ENCODE data around the gene CCDC102A.
A peak's percentile ranks its signal among the peaks of the same experiment; 100 is the strongest.

Gene CCDC102A

DNA sequence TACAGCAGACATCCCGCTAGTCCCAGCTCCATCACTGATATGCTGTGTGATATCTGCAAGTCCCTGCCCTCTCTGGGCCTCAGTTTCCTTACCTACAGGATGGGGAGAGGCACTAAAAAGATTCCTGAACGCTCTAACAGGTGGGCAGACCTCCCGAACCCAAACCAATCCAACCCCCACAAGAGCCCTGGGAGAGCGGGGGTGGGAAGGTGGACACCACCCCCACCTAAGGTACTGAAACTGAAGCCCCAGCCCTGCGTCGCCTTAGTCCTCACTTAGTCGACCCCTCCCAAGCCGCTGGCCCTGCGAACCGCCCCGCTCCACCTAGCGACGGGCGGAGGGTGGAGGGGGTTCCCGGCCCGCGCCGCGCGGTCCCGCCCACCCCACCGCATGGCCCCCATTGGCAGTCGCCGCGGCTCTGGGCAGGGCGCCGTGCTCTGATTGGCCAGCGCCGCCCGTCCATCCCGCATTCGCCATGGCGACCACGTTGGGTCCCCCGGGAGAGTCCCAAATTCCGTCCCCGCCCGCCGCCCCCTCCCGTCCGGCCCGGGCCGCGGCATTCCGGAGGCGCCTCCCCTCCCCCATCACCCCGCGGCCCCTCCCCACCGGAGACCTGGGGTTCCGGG, 578 bp downstream of the CCDC102A start:
- DNase-seq = peak; percentile 96

DNA sequence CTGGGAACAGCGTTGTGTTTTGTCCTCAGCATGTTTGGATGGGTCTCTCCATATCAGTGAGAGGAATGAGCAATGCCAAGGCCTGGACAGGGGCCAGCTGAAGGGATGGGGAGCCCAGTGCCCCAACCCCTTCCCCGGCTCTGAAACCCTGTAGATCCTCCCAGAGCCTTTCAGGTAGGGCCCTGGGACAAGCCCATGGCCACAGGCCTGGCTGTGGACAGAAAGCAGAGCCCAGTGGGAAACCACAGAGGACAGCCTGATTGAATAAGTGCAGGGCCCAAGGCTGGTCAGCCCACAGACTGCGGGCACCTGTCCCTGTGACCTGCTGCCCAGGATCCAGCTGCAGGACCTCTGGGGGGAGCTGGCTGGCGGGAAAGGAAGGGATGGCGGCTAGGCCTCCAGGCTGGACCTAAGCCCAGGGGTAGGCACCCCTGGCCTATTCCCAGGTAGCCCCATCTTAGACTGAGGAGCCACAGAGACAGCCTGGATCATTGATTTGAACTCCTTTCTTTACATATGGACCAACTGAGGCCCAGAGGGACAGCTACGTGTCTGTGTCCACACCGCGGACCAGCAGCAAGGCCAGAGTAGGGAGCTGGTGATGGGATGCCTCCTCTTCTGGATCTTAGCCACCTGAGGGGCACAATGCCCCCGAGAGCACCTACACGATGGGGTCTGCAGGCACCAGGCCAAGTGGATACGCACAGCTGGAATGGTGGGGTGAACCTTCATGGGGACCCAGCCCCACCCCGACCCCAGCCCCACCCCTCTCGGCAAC, 1.3 kb downstream of the CCDC102A start:
- DNase-seq = peak; percentile 46

DNA sequence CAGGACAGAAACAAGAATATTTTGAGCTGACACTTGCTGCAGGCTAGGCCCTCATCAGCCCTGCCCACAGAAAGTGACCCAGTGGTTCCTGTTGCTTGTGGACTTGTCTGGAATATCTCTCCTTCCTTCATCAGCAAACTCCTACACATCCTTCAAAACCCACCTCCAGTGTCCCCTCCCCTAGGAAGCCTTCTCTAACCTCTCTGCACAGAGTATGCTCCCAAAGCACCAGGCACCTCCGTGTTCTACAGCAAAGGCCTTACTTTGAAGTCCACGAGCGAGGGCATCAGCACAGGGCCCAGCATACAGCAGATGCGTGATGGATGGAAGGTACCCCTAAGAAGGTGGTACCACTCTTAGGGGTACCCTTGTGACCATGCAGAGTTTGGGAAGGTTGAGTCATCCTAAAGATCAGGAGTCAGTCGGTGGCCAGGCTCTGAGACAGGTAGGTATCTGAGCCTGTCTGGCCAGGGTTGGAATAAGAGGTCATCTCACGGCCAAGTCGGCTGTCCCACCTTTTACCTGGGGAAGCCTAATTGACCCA, 2.0 kb downstream of the CCDC102A start:
- no peak for DNase-seq

DNA sequence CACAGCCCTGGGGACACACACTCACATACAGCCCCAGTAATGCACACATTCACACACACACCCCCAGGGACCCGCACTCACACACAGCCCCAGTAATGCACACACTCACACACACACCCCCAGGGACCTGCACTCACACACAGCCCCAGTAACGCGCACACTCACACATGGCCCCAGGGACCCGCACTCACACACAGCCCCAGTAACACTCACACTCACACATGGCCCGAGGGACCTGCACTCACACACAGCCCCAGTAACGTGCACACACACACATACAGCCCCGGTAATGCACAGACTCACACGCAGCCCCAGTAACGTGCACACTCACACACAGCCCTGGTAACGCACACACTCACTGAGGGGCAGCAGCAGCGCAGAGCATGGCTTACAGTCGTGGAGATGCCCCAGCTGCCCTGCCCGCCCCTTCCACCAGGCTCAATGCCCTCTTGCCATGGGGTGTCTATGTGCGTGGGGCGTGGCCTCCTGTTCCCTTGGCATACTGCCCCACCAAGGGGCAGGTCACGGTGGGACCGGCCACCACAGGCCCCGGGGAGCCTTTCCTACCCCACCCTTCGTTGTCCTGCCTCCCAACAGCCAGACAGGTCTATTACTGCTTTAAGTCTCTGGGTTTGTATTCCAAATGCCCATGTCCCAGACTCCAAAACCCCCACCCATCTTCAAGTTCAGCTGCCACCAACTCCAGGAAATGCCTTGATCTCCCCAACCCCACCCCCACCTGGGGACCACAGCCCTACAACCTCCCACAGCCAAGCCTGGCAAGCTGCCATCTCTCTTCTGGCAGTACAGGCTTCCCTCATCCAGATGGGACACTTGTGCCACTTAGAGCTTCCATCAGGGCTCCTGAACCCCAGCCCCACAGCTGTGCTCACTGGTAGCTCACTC, 2.7 kb downstream of the CCDC102A start:
- peak; percentile 44 for DNase-seq

DNA sequence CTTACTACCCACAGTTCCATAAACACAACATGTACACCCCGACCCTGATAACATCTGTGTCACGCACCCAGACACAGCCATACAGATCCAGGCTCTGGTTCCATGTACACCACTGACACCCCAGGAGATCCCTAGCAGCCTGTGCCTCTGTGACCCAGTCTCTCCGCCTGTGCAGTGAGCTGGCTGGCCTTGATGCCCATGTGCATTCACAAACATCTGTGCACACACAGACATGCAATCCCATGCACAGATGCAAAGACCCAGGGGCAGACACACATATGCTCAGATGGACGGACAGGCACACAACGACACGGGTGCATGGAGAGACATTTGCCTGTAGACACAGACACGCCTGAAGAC, 4.1 kb downstream of the CCDC102A start:
- no peak for DNase-seq

DNA sequence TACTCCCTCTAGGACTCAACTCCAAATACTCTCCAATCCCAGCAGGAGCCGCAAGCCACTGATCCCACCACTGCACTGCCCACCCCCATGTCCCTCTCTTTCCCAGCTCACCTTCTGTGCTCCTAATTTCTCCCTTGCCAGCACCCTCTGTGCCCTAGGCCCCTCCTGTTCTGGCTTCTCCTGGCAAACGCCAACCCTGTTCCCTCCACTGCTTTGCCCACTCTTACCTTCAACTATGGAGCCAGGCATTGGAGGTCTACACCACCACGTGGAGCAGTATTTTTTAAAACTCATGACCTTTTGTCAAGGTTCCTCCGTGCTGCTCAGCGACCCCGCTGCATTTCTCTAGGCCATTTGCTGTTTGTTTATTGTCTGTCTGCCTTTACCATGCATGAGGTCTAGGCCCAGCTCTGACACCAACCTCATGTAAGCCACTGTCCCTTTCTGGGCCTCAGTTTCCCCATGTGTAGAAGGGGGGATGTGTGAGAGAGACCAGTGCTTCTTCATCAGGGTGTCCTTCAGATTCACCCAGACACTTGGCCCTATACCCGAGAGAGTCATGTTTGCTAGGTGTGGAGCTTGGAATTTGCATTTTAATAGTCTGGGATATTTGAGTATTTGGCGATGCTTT, 4.6 kb downstream of the CCDC102A start:
- DNase-seq = no peak

DNA sequence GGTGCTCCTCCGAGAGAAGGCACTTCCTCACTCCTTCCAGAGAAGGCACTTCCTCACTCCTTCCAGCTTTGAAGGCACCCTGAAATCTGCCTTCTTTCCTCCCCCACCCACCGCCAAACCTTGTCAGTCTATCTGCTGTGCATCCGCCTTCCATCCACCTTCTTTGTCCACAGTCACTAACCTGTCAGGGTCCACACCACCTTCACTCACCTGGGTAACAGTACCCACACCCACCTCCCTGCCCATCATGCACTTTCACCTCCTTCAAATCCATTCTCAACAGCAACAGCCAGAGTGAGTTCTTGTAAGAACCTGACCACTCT, 5.2 kb downstream of the CCDC102A start:
- DNase-seq = peak; percentile 13

DNA sequence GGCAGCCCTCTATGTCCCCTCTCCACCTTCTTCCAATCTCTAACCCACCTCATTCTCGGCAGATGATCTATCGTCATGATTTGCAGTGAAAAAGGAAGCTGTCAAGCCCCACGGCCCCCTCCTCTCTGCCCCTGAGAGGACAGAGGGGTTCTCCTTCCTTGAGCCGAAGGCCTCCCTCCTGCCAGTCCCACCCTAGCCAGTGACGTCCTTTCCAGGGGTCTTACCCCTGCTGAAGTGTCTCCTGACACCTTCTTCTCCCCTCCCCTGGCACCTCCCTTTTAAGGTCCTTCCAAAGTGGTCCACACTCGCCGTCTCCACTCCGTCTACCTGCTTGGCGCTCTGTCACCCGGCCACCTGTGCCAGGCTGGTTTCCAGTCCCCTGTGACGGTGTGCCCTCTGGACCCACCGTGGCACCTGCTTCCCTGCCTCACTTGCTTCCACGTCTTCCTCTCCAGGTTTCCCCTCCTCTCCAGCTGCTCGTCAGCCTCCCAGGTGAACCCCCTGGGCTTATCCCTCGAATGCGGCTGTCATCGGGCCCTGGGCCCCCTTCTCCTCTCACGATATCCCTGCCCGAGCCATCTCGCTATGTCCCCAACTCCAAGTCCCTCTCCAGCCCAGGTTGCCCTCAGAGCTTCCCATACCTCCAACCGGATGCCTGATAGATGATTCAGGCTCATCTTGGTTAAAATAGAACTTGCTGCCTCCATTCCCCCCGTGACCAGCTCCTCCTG, 5.7 kb downstream of the CCDC102A start:
- DNase-seq = peak; percentile 27

DNA sequence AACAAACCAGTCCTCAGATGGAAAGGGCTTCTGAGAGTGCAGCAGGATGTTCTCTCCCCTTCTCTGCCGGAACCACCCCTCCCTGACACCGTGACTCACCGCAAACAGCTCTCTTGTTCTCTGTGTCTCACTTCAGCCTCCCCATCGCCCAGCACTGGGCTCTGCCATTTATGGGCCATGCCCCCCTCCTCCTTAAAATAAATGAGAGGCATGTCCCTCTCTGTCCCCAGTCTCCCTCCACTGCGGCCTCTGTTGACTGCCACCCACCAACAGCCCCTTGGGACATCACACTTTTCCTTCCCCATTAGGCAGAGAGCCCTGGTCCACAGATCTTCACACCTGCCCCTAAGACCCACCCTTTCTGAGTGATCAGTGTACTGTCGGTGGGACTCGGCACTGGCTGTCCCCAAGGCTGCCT, 6.3 kb downstream of the CCDC102A start:
- peak; percentile 50 for DNase-seq

DNA sequence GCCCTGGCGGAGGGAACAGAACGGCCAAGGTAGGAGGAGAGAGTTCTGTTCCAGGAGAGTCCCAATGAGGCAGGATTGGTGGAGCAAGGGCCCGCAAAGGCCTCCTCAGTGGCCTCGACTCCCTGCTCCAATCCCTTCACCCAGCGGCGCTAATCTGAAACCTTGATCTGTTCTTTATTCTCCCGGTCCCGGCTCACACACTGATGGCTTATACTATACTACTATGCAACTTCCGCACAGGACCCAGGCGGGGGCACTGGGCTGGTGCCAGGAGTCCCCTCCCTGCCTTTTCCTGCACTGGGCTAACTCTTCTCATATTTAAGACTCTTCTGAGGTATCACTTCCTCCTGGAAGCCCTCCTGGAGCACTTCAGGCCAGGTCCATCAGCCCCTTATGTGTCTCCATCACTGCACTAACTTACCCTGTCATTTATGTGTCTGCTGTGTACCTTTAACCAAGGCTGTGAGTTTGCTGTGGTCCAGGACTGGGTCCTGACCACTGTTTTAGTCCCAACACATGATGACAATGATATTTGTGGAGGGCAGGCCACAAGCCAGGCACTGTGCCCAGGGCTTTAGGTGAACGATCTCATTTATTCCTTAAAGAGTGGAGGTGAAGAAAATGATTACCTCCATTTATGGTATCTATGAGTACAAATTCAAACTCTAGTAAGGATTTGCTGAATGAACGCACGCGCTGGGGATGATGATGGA, 6.8 kb downstream of the CCDC102A start:
- peak; percentile 34 for DNase-seq

DNA sequence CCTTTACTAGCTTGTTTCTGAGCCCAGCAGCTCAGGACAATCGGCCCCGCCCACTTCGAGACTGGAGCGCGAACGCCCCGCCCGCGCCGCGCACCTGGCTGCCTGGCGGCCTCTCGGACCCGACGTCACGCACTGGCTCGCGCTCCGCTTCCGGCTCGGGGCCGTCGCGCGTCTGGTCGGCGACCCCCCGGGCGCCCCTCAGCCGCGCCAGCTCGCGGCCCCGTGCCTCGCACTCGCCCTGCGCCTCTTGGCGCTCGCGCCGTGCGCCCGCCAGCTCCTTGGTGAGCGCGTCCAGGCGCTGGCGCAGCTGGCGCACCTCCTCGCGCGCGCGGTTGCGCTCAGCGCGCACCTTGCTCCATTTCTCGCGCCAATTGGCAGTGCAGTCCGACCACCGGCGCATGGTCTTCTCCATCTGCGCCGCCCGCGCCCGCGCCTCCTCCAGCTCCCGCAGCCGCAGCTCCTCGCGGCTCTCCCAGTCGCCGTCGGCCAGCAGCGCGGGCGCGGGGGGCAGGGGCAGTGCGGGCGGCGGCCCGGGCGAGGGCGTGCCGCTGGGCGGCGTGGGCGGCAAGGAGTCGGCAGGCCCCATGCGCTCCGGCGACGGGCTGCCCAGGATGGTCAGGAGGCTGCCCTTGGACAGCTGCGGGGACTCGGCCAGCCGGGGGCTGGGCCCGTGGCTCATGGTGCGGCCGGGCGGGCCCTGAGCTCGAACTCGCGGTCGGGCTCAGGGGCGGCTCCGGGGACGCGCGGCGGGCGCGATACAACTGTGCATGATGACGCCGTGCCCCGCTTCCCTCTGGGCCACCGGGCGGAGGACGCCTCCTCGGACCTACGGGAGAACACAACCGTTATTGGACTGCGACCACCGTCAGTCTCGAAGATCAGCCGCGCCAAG, 7.6 kb downstream of the CCDC102A start:
- DNase-seq = peak; percentile 31

DNA sequence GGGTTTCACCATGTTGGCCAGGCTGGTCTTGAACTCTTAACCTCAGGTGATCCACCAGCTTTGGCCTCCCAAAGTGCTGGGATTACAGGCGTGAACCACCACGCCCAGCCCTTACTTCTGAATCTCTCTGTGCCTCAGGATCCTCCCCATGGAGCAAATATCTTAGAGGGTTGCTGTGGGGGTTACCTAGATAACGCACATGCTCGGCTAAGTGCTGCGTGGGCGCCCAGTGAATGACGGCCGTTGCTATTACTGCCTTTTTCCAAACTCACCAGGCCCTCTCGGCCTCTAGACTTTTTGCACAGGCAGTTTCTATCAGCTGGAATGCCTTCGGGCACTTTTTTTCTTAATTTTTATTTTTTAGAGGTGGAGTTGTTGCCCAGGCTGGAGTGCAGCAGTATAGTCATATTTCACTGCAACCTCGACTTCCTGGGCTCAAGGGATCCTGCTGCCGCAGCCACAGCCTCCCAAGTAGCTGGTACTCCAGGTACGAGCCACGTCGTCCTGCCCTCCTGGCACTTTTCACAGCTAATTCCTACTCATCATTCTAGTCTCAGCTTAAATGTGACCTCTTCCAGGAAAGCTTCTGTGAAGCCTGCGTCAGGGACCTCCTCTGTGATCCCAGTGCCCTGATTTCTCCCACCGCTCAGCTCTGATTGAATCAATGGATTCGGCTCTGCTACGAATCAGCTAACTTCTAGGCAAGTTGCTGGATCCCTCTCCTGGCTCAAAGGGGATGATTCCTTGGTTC, 8.6 kb downstream of the CCDC102A start:
- no peak for DNase-seq

DNA sequence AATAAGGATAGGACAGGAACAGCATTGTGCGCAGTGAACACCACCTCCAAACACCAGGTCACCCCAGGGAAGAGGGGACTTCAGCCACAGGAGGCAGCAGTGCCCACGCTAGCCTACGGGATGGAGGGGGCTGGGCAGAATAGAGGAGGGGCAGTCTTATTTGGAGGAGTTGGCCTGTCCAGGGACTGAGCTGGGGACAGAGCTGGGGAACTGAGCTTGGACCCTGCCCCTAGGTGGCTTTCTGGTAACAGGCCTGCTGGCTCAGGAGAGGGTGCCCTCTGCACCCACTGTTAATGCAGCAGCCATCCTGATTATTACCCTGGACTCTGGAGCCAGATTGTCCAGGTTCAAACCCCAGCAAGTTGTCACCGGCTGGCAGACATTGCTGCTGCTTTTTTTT, 9.3 kb downstream of the CCDC102A start:
- peak; percentile 19 for DNase-seq

DNA sequence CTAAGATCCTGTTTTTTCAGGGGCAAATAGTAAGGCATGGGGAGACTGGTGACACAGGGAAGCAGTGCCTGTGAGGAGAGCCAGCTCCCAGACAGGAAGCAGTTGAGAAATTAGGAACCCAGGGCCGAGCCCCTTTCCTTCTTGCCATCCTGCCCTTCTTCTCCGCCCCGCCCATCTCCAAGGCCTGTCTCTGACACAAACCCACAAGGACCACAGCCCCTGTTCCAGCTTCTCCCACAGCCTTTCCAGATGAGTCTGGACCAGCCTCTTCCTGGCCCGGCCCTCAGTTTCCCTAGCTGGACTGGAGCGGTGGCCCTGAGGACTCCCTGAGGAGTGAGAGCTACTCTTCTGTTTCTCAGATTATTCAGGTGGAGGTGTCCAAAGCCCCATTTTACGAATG, 9.9 kb downstream of the CCDC102A start:
- DNase-seq = peak; percentile 18

DNA sequence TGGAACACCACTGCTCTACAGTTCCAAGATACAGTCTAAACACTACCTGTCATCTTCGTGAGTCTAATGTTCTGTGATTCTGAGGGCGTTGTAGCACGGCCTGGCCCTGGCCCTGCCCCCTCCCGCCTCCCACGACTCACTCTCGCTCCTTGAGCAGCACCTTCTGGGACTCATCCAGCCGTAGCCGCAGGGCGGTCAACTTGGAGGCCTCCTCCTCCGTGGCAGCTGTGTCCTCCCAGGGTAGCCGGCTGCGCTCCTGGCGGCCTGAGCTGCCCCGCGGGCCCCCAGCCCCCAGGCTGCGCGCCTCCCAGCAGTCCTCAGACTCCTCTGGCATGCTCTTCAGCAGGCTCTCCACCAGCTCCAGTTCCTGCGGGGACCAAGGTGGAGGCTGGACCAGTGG, 10.6 kb downstream of the CCDC102A start:
- no peak for DNase-seq

DNA sequence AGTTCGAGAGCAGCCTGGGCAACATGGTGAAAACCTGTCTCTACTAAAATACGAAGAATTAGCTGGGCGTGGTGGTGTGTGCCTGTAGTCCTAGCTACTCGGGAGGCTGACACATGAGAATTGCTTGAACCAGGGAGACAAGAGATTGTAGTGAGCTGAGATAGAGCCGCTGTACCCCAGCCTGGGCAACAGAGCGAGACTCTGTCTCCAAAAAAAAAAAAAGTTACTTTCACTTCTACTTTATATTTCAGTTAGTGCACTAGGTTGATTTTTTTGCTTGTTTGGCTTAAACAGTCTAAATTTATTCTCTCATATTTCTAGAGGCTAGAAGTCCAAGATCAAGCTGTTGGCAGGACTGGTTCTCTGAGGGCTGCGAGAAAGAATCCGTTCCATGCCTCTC, 13.4 kb downstream of the CCDC102A start:
- DNase-seq = no peak

DNA sequence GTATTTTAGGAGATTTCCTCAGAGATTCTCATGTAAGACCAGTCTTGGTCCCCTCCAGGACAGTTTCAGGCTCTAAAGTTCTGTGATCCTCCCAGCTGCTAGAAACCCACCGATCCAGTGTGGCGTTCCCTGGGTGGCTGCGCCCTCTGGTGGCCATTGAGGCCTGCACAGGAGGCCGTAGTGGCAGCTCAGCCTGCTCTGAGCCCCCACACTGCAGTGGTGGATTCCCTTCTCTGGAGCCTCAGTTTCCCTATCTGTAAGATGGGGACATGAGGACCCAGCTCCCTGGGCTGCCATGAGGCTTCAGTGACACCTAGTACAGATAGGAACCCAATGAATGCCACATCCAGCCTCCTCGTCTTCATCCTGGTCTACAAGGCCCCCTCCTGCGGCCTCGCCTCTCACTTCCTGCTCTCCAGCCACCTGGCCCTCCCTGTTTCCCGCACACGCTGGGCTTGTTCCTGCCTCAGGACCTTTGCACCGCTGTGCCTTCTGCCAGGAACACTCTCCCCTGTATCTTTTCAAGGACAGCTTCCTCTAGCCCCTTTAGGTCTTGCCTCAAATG, 16.5 kb downstream of the CCDC102A start:
- DNase-seq = peak; percentile 81

DNA sequence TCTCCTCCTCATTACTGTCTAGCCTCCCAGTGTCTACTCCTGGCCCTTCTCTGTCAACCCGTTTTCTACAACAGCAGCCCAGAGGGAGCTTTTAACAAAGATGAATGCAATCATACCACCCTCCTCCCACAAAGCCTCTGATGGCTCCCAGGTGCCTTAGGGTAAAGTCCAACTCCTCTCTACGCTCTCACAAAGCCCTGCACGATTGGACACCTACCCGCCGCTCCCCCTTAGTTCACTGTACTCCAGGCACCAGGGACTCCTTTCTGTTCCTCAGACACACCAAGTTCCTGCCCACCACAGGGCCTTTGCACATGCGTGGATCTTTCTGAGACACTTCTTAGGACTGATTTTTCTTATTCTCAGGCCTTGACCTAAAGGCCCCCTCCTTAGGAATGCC, 17.4 kb downstream of the CCDC102A start:
- DNase-seq = no peak

DNA sequence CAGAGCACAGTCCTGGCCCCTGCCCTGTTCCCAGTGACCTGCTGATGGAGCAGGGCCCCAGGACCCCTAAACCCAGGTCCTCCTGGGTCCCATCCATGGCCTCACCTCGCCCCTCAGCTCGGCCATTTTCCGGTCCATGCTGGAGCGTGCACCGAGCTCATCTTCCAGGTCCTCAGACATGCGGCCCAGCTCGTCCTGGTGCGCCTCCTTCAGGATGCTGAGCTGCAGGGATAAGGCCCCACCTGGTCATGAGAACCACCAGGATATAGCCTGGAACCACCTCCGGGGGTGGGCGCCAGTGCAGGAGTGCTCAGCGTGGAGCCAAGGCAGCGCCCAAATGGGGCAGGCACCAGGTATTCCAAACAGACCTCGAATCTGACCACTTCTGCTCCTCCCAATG, 17.9 kb downstream of the CCDC102A start:
- no peak for DNase-seq
